DOHH2 (cell line): ENCODE measurements around the gene IFI27L1.

ENCODE experiments used
- H3F3A ChIP-seq: fragments of 200-600 bp; sonication (generic), shearing (Covaris generic); 2 replicates; pipeline ENCODE4 v1.6.0; 2016; ENCODE audit warnings: antibody characterized with exemption, mild to moderate bottlenecking; ENCODE audit not compliant: control insufficient read depth, insufficient read depth
- H3K27ac ChIP-seq: fragments of 200-600 bp; sonication (generic); 2 replicates; pipeline ENCODE4 v1.5.1; 2014; ENCODE audit warnings: low read depth, mild to moderate bottlenecking, low read length, moderate library complexity
- H3K27me3 ChIP-seq: fragments of 200-600 bp; sonication (generic); 2 replicates; pipeline ENCODE4 v1.6.1; 2014; ENCODE audit warnings: mild to moderate bottlenecking, low read length, mixed read lengths; ENCODE audit not compliant: control insufficient read depth
- H3K36me3 ChIP-seq: fragments of 200-600 bp; sonication (generic); 2 replicates; pipeline ENCODE4 v1.6.1; 2014; ENCODE audit warnings: mild to moderate bottlenecking, low read length, moderate library complexity, mixed read lengths; ENCODE audit not compliant: control insufficient read depth
- H3K4me1 ChIP-seq: fragments of 200-600 bp; sonication (generic); 2 replicates; pipeline ENCODE4 v1.6.1; 2014; ENCODE audit warnings: mild to moderate bottlenecking, low read length, mixed read lengths; ENCODE audit not compliant: control insufficient read depth
- H3K4me2 ChIP-seq: fragments of 200-600 bp; sonication (generic); 2 replicates; pipeline ENCODE4 v1.6.0; 2014; ENCODE audit warnings: mild to moderate bottlenecking, low read length, moderate library complexity
- H3K4me3 ChIP-seq: fragments of 200-600 bp; sonication (generic); 2 replicates; pipeline ENCODE4 v1.5.1; 2014; ENCODE audit warnings: mild to moderate bottlenecking, low read length, mixed read lengths
- H3K79me2 ChIP-seq: fragments of 200-600 bp; sonication (generic); 2 replicates; pipeline ENCODE4 v1.6.1; 2014; ENCODE audit warnings: mild to moderate bottlenecking, low read length, mixed read lengths; ENCODE audit not compliant: control insufficient read depth
- H3K9me2 ChIP-seq: fragments of 200-600 bp; sonication (generic); replicated peaks from 2 replicates; pipeline ENCODE4 v1.6.1; 2014; ENCODE audit warnings: mild to moderate bottlenecking, low read length, mixed read lengths; ENCODE audit not compliant: control insufficient read depth
- H3K9me3 ChIP-seq: fragments of 200-600 bp; sonication (generic); 2 replicates; pipeline ENCODE4 v1.6.1; 2014; ENCODE audit warnings: antibody characterized with exemption, low read length, mixed read lengths; ENCODE audit not compliant: control insufficient read depth, insufficient read depth
- H4K20me1 ChIP-seq: fragments of 200-600 bp; sonication (generic); 2 replicates; pipeline ENCODE4 v1.6.0; 2014; ENCODE audit warnings: low read depth, mild to moderate bottlenecking, antibody characterized with exemption, low read length, moderate library complexity; ENCODE audit not compliant: control insufficient read depth, insufficient read depth
- CTCF ChIP-seq: fragments of 200-600 bp; sonication (generic); IDR thresholded peaks from one replicate; pipeline ENCODE4 v1.5.1; 2014; ENCODE audit warnings: antibody characterized with exemption, mild to moderate bottlenecking, low read depth, low read length; ENCODE audit not compliant: poor library complexity, severe bottlenecking
- EZH2phosphoT487 ChIP-seq: fragments of 200-600 bp; sonication (generic); IDR thresholded peaks from 2 replicates; pipeline ENCODE4 v1.6.1; 2017; ENCODE audit warnings: borderline replicate concordance, mild to moderate bottlenecking, antibody characterized with exemption, low read length, moderate library complexity, mixed read lengths

IFI27L1 gene

DNA sequence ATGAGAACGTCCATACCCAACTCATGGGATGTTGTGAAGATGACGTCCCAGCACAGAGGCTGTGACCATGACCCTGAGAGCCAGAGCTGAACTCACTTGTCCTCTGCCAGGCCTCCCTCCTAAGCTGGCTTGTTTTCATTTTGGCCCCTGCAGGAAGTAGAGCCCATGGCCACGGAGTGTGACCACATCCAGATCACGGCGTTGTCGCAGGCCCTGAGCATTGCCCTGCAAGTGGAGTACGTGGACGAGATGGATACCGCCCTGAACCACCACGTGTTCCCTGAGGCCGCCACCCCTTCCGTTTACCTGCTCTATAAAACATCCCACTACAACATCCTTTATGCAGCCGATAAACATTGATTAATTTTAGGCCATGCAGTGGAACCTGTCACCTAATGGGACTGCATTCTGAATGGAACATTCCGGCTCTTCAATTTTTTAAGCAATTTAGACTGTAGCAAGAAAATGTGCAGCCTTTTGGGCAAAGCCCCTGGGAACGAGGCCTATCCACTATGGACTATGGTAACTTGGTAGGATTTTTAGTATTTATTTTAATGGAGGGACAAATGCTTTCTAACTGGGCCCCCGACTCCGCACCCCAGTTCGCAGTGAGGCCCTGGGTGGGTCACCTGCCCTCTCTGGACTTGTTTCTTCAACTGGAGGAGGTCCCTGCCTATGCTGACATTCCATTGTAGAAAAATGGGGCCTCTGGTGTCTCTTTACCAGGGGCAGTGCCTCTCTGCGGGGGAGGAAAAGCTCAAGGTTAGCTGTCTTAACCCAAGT, 35.4 kb upstream of the IFI27L1 start:
- no peak overlapping the region for H3K4me3 ChIP-seq
- H3K4me1 ChIP-seq, result no peaks in the 10 kb centered on the region
- H4K20me1 ChIP-seq, result no peaks in the 10 kb centered on the region
- no peaks in the 10 kb centered on the region for H3F3A ChIP-seq
- peaks cover 60% of the 10 kb centered on the region for H3K36me3 ChIP-seq
- H3K9me2 ChIP-seq, result no peaks in the 10 kb centered on the region
- TF ChIP-seq CTCF, result no peak
- TF ChIP-seq EZH2phosphoT487, result no peak
- H3K27ac ChIP-seq, result no peak overlapping the region
- no peak overlapping the region for H3K4me2 ChIP-seq
- H3K79me2 ChIP-seq, result no peaks in the 10 kb centered on the region
- H3K27me3 ChIP-seq, result no peaks in the 10 kb centered on the region
- H3K9me3 ChIP-seq, result no peaks in the 10 kb centered on the region

GRCh38 chr14:94046696-94047250, 34.3 kb upstream of the IFI27L1 start:
- H3K79me2 ChIP-seq, result no peaks in the 10 kb centered on the region
- H3K27me3 ChIP-seq, result no peaks in the 10 kb centered on the region
- H3F3A ChIP-seq, result no peaks in the 10 kb centered on the region
- H3K9me2 ChIP-seq, result no peaks in the 10 kb centered on the region
- H3K9me3 ChIP-seq, result no peaks in the 10 kb centered on the region
- H4K20me1 ChIP-seq, result no peaks in the 10 kb centered on the region
- no peak overlapping the region for H3K4me2 ChIP-seq
- no peak overlapping the region for H3K27ac ChIP-seq
- peaks cover 70% of the 10 kb centered on the region for H3K36me3 ChIP-seq
- H3K4me1 ChIP-seq, result no peaks in the 10 kb centered on the region
- no peak overlapping the region for H3K4me3 ChIP-seq
- no peak for TF ChIP-seq EZH2phosphoT487
- no peak for TF ChIP-seq CTCF

- Histone ChIP-seq H3K27me3 (no peaks in the 10 kb centered on the region), H3K36me3 (peaks cover 78% of the 10 kb centered on the region), H3K4me3 (no peak overlapping the region), H3K4me1 (no peaks in the 10 kb centered on the region), H3K27ac (no peak overlapping the region), H3K4me2 (no peak overlapping the region), H3K9me3 (no peaks in the 10 kb centered on the region), H3K79me2 (no peaks in the 10 kb centered on the region), H4K20me1 (no peaks in the 10 kb centered on the region), H3F3A (no peaks in the 10 kb centered on the region), H3K9me2 (no peaks in the 10 kb centered on the region)
- no peak for TF ChIP-seq EZH2phosphoT487
- no peak for TF ChIP-seq CTCF
These were observed 33.5 kb upstream of the IFI27L1 start for GRCh38 chr14:94047581-94047980.
